Endothelial cell of umbilical vein (primary cell): ENCODE results near the gene ATP1B3. TPM values are rescaled to one million over a fixed set of nuclear protein-coding genes. Genes with fewer than 3 reads are reported as not detected.

Experiments
- BruUV-seq: library from RNA; stranded (reverse); fragments of 400-500 nt; replicated peaks from 2 replicates; lab custom pipeline; 2021; lab: Mats Ljungman, UMichigan
- CTCF ChIA-PET: fragments of 300-600, 350-600 bp; sonication (Branson Sonifier 250); formaldehyde crosslinking; loops from one replicate; lab custom pipeline; 2021; ENCODE audit warnings: antibody characterized with exemption, inconsistent platforms; lab: Charles Lee
- POLR2A ChIA-PET: fragments of 300-600, 350-600 bp; sonication (Branson Sonifier 250); formaldehyde crosslinking; loops from one replicate; lab custom pipeline; 2021; ENCODE audit warnings: antibody characterized with exemption, inconsistent platforms; lab: Charles Lee
- DNase-seq: peaks from one replicate; pipeline ENCODE4 v3.0.0-alpha.2; 2011; ENCODE audit warnings: low read depth, low spot score
- FAIRE-seq: peaks from 2 replicates; lab custom pipeline; 2011; peaks lifted over from hg19 to GRCh38; lab: Jason Lieb, UNC
- H2AFZ ChIP-seq: 2 replicates; pipeline ENCODE4 v1.6.0; 2012; ENCODE audit warnings: low read depth, low read length, control low read depth, inconsistent platforms
- H3K27ac ChIP-seq: 2 replicates; pipeline ENCODE4 v1.5.1; 2011; ENCODE audit warnings: low read depth, mild to moderate bottlenecking, control low read depth, low read length, moderate library complexity; ENCODE audit not compliant: insufficient read depth
- H3K27me3 ChIP-seq, 2 experiments: 2 replicates each; pipeline versions ENCODE4 v1.6.0 to v1.6.1; 2011; ENCODE audit warnings: low read length in 2 of 2, mixed read lengths in 1 of 2; ENCODE audit not compliant: control insufficient read depth in 2 of 2, insufficient read depth in 2 of 2
- H3K36me3 ChIP-seq, 2 experiments: 2 replicates in 1 of 2; 3 replicates in 1 of 2; pipeline ENCODE4 v1.5.1; 2011; ENCODE audit warnings: low read length in 2 of 2, mild to moderate bottlenecking in 1 of 2, moderate library complexity in 1 of 2; ENCODE audit not compliant: control insufficient read depth in 2 of 2, insufficient read depth in 2 of 2; ENCODE audit errors: extremely low read depth in 1 of 2
- H3K4me1 ChIP-seq: 3 replicates; pipeline ENCODE4 v1.5.1; 2011; ENCODE audit warnings: mild to moderate bottlenecking, low read length; ENCODE audit not compliant: control insufficient read depth, insufficient read depth; ENCODE audit errors: extremely low read depth
- H3K4me2 ChIP-seq: 2 replicates; pipeline ENCODE4 v1.6.1; 2011; ENCODE audit warnings: low read length, control low read depth, mixed read lengths; ENCODE audit not compliant: insufficient read depth
- H3K4me3 ChIP-seq, 3 experiments: fragments of 200-600 bp in 1 of 3; sonication (generic), shearing (Covaris generic) in 1 of 3; replicated peaks in 1 of 3; 2 replicates each; pipeline ENCODE4 v1.5.1; 2011 to 2016; ENCODE audit warnings: control low read depth in 3 of 3, low read length in 3 of 3, mild to moderate bottlenecking in 2 of 3, inconsistent platforms in 1 of 3, low read depth in 1 of 3, moderate library complexity in 1 of 3; ENCODE audit not compliant: insufficient read depth in 1 of 3
- H3K79me2 ChIP-seq: 2 replicates; pipeline ENCODE4 v1.6.0; 2012; ENCODE audit warnings: low read length, inconsistent platforms; ENCODE audit not compliant: control insufficient read depth, insufficient read depth
- H3K9ac ChIP-seq: replicated peaks from 2 replicates; pipeline ENCODE3; 2011; ENCODE audit warnings: low read length, control low read depth; ENCODE audit not compliant: insufficient read depth; ENCODE audit errors: extremely low read depth
- H3K9me1 ChIP-seq: replicated peaks from 3 replicates; pipeline ENCODE4 v1.6.0; 2011; ENCODE audit warnings: mild to moderate bottlenecking, low read length; ENCODE audit not compliant: control insufficient read depth, insufficient read depth; ENCODE audit errors: extremely low read depth
- H3K9me3 ChIP-seq: replicated peaks from 2 replicates; pipeline ENCODE4 v1.5.1; 2012; ENCODE audit warnings: low read length, inconsistent platforms; ENCODE audit not compliant: control insufficient read depth, insufficient read depth
- H4K20me1 ChIP-seq: replicated peaks from 2 replicates; pipeline ENCODE3; 2011; ENCODE audit warnings: mild to moderate bottlenecking, low read length; ENCODE audit not compliant: control insufficient read depth, insufficient read depth; ENCODE audit errors: extremely low read depth
- FOS ChIP-seq: IDR thresholded peaks from 2 replicates; pipeline ENCODE4 v1.6.1; 2011; ENCODE audit warnings: mild to moderate bottlenecking, low read length, moderate library complexity, borderline replicate concordance; ENCODE audit not compliant: insufficient read depth
- GATA2 ChIP-seq: IDR thresholded peaks from 2 replicates; pipeline ENCODE4 v1.7.0; 2011; ENCODE audit warnings: low read depth, mild to moderate bottlenecking, moderate library complexity, mixed read lengths, low read length; ENCODE audit not compliant: insufficient read length, insufficient read depth
- JUN ChIP-seq: IDR thresholded peaks from 2 replicates; pipeline ENCODE4 v1.6.1; 2011; ENCODE audit warnings: borderline replicate concordance, low read depth; ENCODE audit not compliant: insufficient read length, insufficient read depth
- POLR2AphosphoS5 ChIP-seq: IDR thresholded peaks from 2 replicates; pipeline ENCODE4 v1.6.1; 2012; ENCODE audit warnings: low read depth, mild to moderate bottlenecking, control low read depth, low read length, moderate library complexity; ENCODE audit not compliant: insufficient read depth
- dilution Hi-C: fragments of 300-500 bp; cut with MboI; formaldehyde crosslinking; loops from one replicate; pipeline ENCODE4 v1.15.0; 2019; ENCODE audit warnings: low sequenced_read_pairs; ENCODE audit not compliant: extremely low pct_ligation_motif_present
- intact Hi-C: fragments of 100-400 bp; cut with micrococcal nuclease; formaldehyde crosslinking; loops from one replicate; pipeline ENCODE4 v1.10.0; 2022
- polyA plus RNA-seq, 4 experiments: library from polyadenylated mRNA; depleted of rRNA in 3 of 4; stranded (reverse) in 3 of 4; unstranded in 1 of 4; fragments of >200 nt; gene quantifications; 2 replicates each; pipeline versions ENCODE4 v1.2.1 to v1.2.3, GENCODE V29; 2011 to 2012; ENCODE audit warnings: missing spikeins in 1 of 4
- total RNA-seq: library from RNA; stranded (reverse); gene quantifications from 2 replicates; pipeline ENCODE4 v1.2.3, GENCODE V29; 2021
- TF ChIP-seq, protein P1 (sequence below): IDR thresholded peaks from 2 replicates; pipeline ENCODE4 v1.6.1; 2011; ENCODE audit not compliant: insufficient read depth, insufficient read length

The ATP1B3 gene
- total and polyA plus RNA-seq, 2 donors (not counting 3 experiments of a cell fraction or from before 2014, with no cell fraction given) = 227 to 279 TPM

DNA sequence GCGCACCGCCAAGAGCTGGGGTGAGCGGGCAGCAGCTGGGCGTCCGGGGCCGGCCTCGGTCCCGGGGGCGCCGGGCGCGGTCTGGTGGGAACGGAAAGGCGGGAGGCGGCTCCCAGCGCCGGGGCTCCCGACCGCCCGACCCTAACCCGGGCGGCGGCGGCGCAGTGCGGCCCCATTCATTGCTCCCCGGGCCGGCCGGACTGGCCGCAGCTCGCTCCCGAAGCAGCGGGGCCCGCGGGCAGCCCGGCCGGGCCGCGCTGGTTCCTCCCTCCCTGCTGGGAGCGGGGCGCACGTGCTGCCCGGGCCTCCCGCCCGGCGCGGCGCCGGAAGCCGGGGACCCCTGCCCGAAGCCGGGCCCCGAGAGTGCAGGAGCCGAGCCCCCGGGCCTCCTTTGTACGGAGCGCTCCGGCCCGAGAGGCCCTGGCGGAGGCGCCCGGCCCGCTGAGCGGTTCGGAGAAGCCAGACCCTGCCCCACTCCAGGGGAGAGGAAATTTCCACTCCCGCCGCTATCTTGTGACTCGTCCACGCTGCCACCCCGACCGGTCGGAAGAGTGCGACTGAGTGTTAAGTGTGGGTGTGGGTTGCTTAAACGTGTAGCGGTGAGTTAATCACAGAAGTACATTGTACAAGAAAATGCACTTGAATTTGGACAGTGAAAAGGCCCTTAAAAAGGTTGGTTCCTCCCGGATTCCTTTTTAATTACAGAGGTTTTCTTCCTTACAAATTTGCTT, 613 bp downstream of the ATP1B3 start:
- dilution Hi-C loops = no loop called here
- Histone ChIP-seq H3K9ac (peak overlapping the region; percentile 74), H3K27ac (peak overlapping the region; percentile 78), H3K4me3 (peak overlapping the region; percentile 78 to 98 (median 90)), H4K20me1 (peaks cover 9% of the 10 kb centered on the region), H3K9me3 (no peaks in the 10 kb centered on the region), H3K4me2 (peak overlapping the region; percentile 95), H3K4me1 (peaks cover 18% of the 10 kb centered on the region), H2AFZ (peak overlapping the region; percentile 65), H3K27me3 (no peaks in the 10 kb centered on the region), H3K79me2 (peaks cover 54% of the 10 kb centered on the region), H3K36me3 (peaks cover 0 to 4% of the 10 kb centered on the region in 2 experiments), H3K9me1 (no peaks in the 10 kb centered on the region)
- no peak for TF ChIP-seq GATA2
- intact Hi-C loops = loop anchor here (1.0 kb wide), 1 partner anchor 95 kb away; no protein-coding TSS in a partner anchor
- POLR2A ChIA-PET = interaction anchor here (0.6 to 1.0 kb wide), 4 partner anchors 16 to 194 kb away, joined by 3 to 5 read pairs (median 4); no protein-coding TSS in a partner anchor
- CTCF ChIA-PET = interaction anchor here (0.7 to 2.2 kb wide), 11 partner anchors 18 to 417 kb away, joined by 3 to 23 read pairs (median 4); partner anchors contain the start of gene RNF7
- no peak for FAIRE-seq
- peak; percentile 64 for DNase-seq
- BruUV-seq = no TSS peak

DNA sequence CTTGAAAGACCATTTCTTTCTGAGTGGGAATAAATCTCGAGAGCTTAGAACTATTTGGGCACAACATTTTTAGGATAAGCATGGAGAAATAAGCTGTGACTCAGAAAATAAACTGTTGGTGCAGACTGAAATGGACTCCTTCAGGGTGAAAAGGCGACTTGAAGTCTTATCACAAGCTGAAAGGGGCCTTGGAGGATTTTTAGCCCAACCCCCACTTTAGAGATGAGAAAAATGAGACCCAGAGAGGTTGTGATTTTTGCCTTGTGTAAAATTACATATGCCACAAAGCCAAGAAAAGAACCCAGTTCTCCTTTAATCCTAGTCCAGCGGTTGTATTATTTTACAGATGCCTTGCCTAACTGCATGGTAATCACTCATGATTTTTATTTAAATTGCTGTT, 1.5 kb downstream of the ATP1B3 start:
- Histone ChIP-seq H3K79me2 (peaks cover 62% of the 10 kb centered on the region), H3K9ac (peak overlapping the region; percentile 74), H4K20me1 (peaks cover 11% of the 10 kb centered on the region), H2AFZ (no peak overlapping the region), H3K9me1 (no peaks in the 10 kb centered on the region), H3K36me3 (peaks cover 2 to 4% of the 10 kb centered on the region in 2 experiments), H3K27ac (peak overlapping the region; percentile 78), H3K4me1 (peaks cover 18% of the 10 kb centered on the region), H3K4me2 (peak overlapping the region; percentile 95), H3K9me3 (no peaks in the 10 kb centered on the region), H3K27me3 (no peaks in the 10 kb centered on the region), H3K4me3 (peak overlapping the region; percentile 78 to 98 (median 90))
- TF ChIP-seq FOS (peak; percentile 38), JUN (no peak), POLR2AphosphoS5 (no peak)
- TF ChIP-seq, protein P1, sequence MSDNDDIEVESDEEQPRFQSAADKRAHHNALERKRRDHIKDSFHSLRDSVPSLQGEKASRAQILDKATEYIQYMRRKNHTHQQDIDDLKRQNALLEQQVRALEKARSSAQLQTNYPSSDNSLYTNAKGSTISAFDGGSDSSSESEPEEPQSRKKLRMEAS = no peak
- ChIA-PET CTCF (interaction anchor here (0.5 to 2.2 kb wide), 6 partner anchors 24 to 233 kb away, joined by 3 to 23 read pairs (median 4); no protein-coding TSS in a partner anchor), POLR2A (interaction anchor here (0.6 to 0.7 kb wide), 4 partner anchors 79 to 195 kb away, joined by 3 to 4 read pairs (median 4); no protein-coding TSS in a partner anchor)
- DNase-seq (peak; percentile 54), FAIRE-seq (peak; percentile 64)
- dilution Hi-C loops = no loop called here
- BruUV-seq = TSS peak; percentile 26
- intact Hi-C loops = loop anchor here (2.0 kb wide), 1 partner anchor 121 kb away; no protein-coding TSS in a partner anchor
